GM12878 (cell line): ENCODE results near the gene GMPR2. TPM values are rescaled to one million over a fixed set of nuclear protein-coding genes. Genes with fewer than 3 reads are reported as not detected.

Source experiments
- ATAC-seq: fragments of 200-7000 bp; cut with Tn5 transposase; 3 replicates; pipeline ENCODE4 v1.9.1; 2020; ENCODE audit warnings: mild to moderate bottlenecking, moderate library complexity
- BruUV-seq: library from RNA; stranded (reverse); fragments of 400-500 nt; replicated peaks from 2 replicates; lab custom pipeline; 2021; lab: Mats Ljungman, UMichigan
- CTCF ChIA-PET: fragments of 300-600 bp; sonication (Branson Sonifier 250); formaldehyde crosslinking; extraction: SDS; loops from one replicate; lab custom pipeline; 2021; ENCODE audit warnings: inconsistent platforms; lab: Yijun Ruan, JAX
- POLR2A ChIA-PET: fragments of 350-600 bp; formaldehyde crosslinking; extraction: SDS; loops from one replicate; lab custom pipeline; 2021; ENCODE audit warnings: inconsistent platforms; lab: Charles Lee
- RAD21 ChIA-PET: fragments of 300-600 bp; sonication (Branson Sonifier 250); formaldehyde crosslinking; loops from one replicate; lab custom pipeline; 2023; ENCODE audit warnings: antibody characterized with exemption; ENCODE audit not compliant: unreplicated experiment; lab: Charles Lee
- SMC1A ChIA-PET: fragments of 300-600 bp; sonication (Branson Sonifier 250); formaldehyde crosslinking; loops from one replicate; lab custom pipeline; 2023; ENCODE audit not compliant: unreplicated experiment, uncharacterized antibody; lab: Charles Lee
- DNase-seq: peaks from one replicate; pipeline ENCODE4 v3.0.0-alpha.2; 2011; ENCODE audit warnings: low read depth, low spot score
- FAIRE-seq: peaks from 3 replicates; lab custom pipeline; 2011; peaks lifted over from hg19 to GRCh38; lab: Jason Lieb, UNC
- H2AFZ ChIP-seq: 2 replicates; pipeline ENCODE4 v1.6.0; 2011; ENCODE audit warnings: low read depth, low read length, control low read depth; ENCODE audit not compliant: control insufficient read depth
- H3K27ac ChIP-seq: 2 replicates; pipeline ENCODE4 v1.5.1; 2011; ENCODE audit warnings: control low read depth; ENCODE audit not compliant: control insufficient read depth, insufficient read depth
- H3K27me3 ChIP-seq, 2 experiments: replicated peaks in 1 of 2; 2 replicates each; pipeline versions ENCODE4 v1.6.0 to v1.6.1; 2011; ENCODE audit warnings: low read length in 1 of 2; ENCODE audit not compliant: control insufficient read depth in 2 of 2, insufficient read depth in 2 of 2
- H3K36me3 ChIP-seq, 2 experiments: 2 replicates each; pipeline ENCODE4 v1.5.1; 2011; ENCODE audit warnings: low read length in 1 of 2; ENCODE audit not compliant: control insufficient read depth in 2 of 2, insufficient read depth in 2 of 2
- H3K4me1 ChIP-seq: 2 replicates; pipeline ENCODE4 v1.6.1; 2011; ENCODE audit warnings: mild to moderate bottlenecking, low read length, moderate library complexity, mixed read lengths; ENCODE audit not compliant: control insufficient read depth, insufficient read depth
- H3K4me2 ChIP-seq: 2 replicates; pipeline ENCODE4 v1.6.0; 2011; ENCODE audit warnings: control low read depth; ENCODE audit not compliant: control insufficient read depth, insufficient read depth
- H3K4me3 ChIP-seq: fragments of 200-600 bp; sonication (generic); 2 replicates; pipeline ENCODE4 v1.5.1; 2016
- H3K79me2 ChIP-seq: 2 replicates; pipeline ENCODE4 v1.6.0; 2011; ENCODE audit warnings: low read length; ENCODE audit not compliant: control insufficient read depth, insufficient read depth
- H3K9ac ChIP-seq: 2 replicates; pipeline ENCODE4 v1.8.0; 2011; ENCODE audit warnings: low read length, control low read depth, mixed read lengths; ENCODE audit not compliant: control insufficient read depth, insufficient read depth
- H3K9me3 ChIP-seq: replicated peaks from 3 replicates; pipeline ENCODE4 v1.5.1; 2011; ENCODE audit warnings: mild to moderate bottlenecking, low read length; ENCODE audit not compliant: control insufficient read depth, insufficient read depth
- H4K20me1 ChIP-seq: 2 replicates; pipeline ENCODE4 v1.6.0; 2011; ENCODE audit not compliant: control insufficient read depth, insufficient read depth
- ASH2L ChIP-seq: fragments of 300-600, 200-600 bp; sonication (generic); IDR thresholded peaks from 2 replicates; pipeline ENCODE4 v1.6.1; 2017; ENCODE audit warnings: low read depth, mild to moderate bottlenecking, borderline replicate concordance
- ATF7 ChIP-seq: fragments of 450-650 bp; IDR thresholded peaks from 2 replicates; pipeline ENCODE4 v1.6.1; 2016; ENCODE audit warnings: low read depth, mild to moderate bottlenecking
- CEBPB ChIP-seq, 2 experiments: fragments of 150-350 bp in 1 of 2; IDR thresholded peaks; 2 replicates each; pipeline ENCODE4 v1.6.1; 2012 to 2014; ENCODE audit warnings: low read depth in 2 of 2, low read length in 2 of 2, borderline replicate concordance in 1 of 2, inconsistent platforms in 1 of 2
- ESRRA ChIP-seq: IDR thresholded peaks from 2 replicates; pipeline ENCODE4 v1.6.1; 2012; ENCODE audit warnings: mild to moderate bottlenecking, low read length, improper control_type of control experiment
- ETV6 ChIP-seq, 2 experiments: fragments of 450-650 bp in 1 of 2; IDR thresholded peaks in 1 of 2; conservative IDR thresholded peaks in 1 of 2; 2 replicates each; pipeline ENCODE4 v1.6.1; 2014; ENCODE audit warnings: antibody characterized with exemption in 1 of 2, borderline replicate concordance in 1 of 2, low read depth in 1 of 2, mild to moderate bottlenecking in 1 of 2, moderate library complexity in 1 of 2
- HDAC6 ChIP-seq: fragments of 200-600 bp; sonication (generic); IDR thresholded peaks from one replicate; pipeline ENCODE4 v1.8.0; 2017; ENCODE audit warnings: antibody characterized with exemption; ENCODE audit not compliant: unreplicated experiment
- IKZF1 ChIP-seq: fragments of 450-650 bp; conservative IDR thresholded peaks from 2 replicates; pipeline ENCODE4 v1.6.1; 2017; ENCODE audit warnings: antibody characterized with exemption, mild to moderate bottlenecking
- IKZF2 ChIP-seq, 2 experiments: fragments of 450-650 bp; IDR thresholded peaks; 2 replicates each; pipeline ENCODE4 v1.6.1; 2017; ENCODE audit warnings: mild to moderate bottlenecking in 2 of 2, moderate library complexity in 2 of 2
- MTA3 ChIP-seq: IDR thresholded peaks from 2 replicates; pipeline ENCODE4 v1.6.1; 2012; ENCODE audit warnings: low read length, inconsistent platforms, borderline replicate concordance
- NFIC ChIP-seq: IDR thresholded peaks from 2 replicates; pipeline ENCODE4 v1.6.1; 2012; ENCODE audit warnings: low read depth, mild to moderate bottlenecking, inconsistent platforms, low read length, moderate library complexity
- PAX5 ChIP-seq: IDR thresholded peaks from 2 replicates; pipeline ENCODE4 v1.6.1; 2011; ENCODE audit warnings: low read depth, low read length, borderline replicate concordance
- PML ChIP-seq: IDR thresholded peaks from 2 replicates; pipeline ENCODE4 v1.6.1; 2012; ENCODE audit warnings: low read length, inconsistent platforms
- RBBP5 ChIP-seq: fragments of 200-600 bp; sonication (generic); conservative IDR thresholded peaks from 2 replicates; pipeline ENCODE4 v1.6.1; 2016
- RELA ChIP-seq: fragments of 450-650 bp; IDR thresholded peaks from 2 replicates; pipeline ENCODE4 v1.8.0; 2014; ENCODE audit warnings: borderline replicate concordance; ENCODE audit not compliant: partially characterized antibody
- SUPT20H ChIP-seq: IDR thresholded peaks from 2 replicates; pipeline ENCODE4 v1.6.1; 2011; ENCODE audit warnings: low read depth, mild to moderate bottlenecking, low read length, moderate library complexity, borderline replicate concordance; ENCODE audit not compliant: control insufficient read depth
- TAF1 ChIP-seq: IDR thresholded peaks from 2 replicates; pipeline ENCODE4 v1.6.1; 2011; ENCODE audit warnings: mild to moderate bottlenecking, low read depth, low read length, borderline replicate concordance
- TCF3 ChIP-seq: IDR thresholded peaks from 2 replicates; pipeline ENCODE4 v1.6.1; 2012; ENCODE audit warnings: low read depth, mild to moderate bottlenecking, low read length, borderline replicate concordance; ENCODE audit not compliant: insufficient read depth
- ZNF24 ChIP-seq: fragments of 450-650 bp; IDR thresholded peaks from 2 replicates; pipeline ENCODE4 v1.6.1; 2017; ENCODE audit warnings: antibody characterized with exemption, mild to moderate bottlenecking
- WGBS: methylation state at CpG from one replicate; pipeline ENCODE4 v1.1.6; 2016; ENCODE audit warnings: low lambda C conversion rate; ENCODE audit not compliant: insufficient replicate concordance, insufficient coverage; ENCODE audit errors: missing lambda C conversion rate; 5-methylcytosine and 5-hydroxymethylcytosine counted together
- in situ Hi-C: fragments of 300-500 bp; cut with MboI; formaldehyde crosslinking; loops from 9 replicates; pipeline ENCODE4 v1.14.3; 2018; ENCODE audit warnings: mixed read lengths
- intact Hi-C: fragments of 100-400 bp; cut with micrococcal nuclease; formaldehyde crosslinking; loops from one replicate; pipeline ENCODE4 v1.14.2; 2022; ENCODE audit not compliant: unreplicated experiment
- polyA plus RNA-seq, 11 experiments: library from polyadenylated mRNA; depleted of rRNA in 4 of 11; unstranded in 6 of 11; stranded (reverse) in 5 of 11; fragments of >200 nt; fragmentation: Nextera tagmentation in 4 of 11; fragmentation: Illumina TruSeq in 1 of 11; extraction: Ambion mirVana in 4 of 11; extraction: Trizol in 1 of 11; gene quantifications; 1 replicate in 1 of 11; 2 replicates in 10 of 11; pipeline versions ENCODE4 v1.2.1 to v1.2.3, GENCODE V29; 2011 to 2016; ENCODE audit warnings: inconsistent platforms in 2 of 11, missing spikeins in 2 of 11, low read depth in 1 of 11
- total RNA-seq, 4 experiments: library from RNA; depleted of rRNA in 3 of 4; stranded (reverse); fragments of >200 nt in 3 of 4; fragmentation: Illumina TruSeq in 1 of 4; extraction: Trizol in 1 of 4; gene quantifications; 2 replicates each; pipeline versions ENCODE4 v1.2.1 to v1.2.3, GENCODE V29; 2013 to 2021
- TF ChIP-seq, protein P1 (sequence below): IDR thresholded peaks from 2 replicates; pipeline ENCODE4 v1.6.1; 2012; ENCODE audit warnings: improper control_type of control experiment, low read depth, low read length; ENCODE audit not compliant: insufficient replicate concordance
- TF ChIP-seq, protein P2 (sequence below): IDR thresholded peaks from 2 replicates; pipeline ENCODE4 v1.6.1; 2011; ENCODE audit warnings: low read depth, mild to moderate bottlenecking, low read length, moderate library complexity, borderline replicate concordance; ENCODE audit errors: extremely low read depth

Gene GMPR2
- total and polyA plus RNA-seq, 10 of the 15 experiments (the other 5 are each of a cell fraction or from before 2014, with no cell fraction given), result 55.1 to 80.3 (median 61.5) TPM

DNA sequence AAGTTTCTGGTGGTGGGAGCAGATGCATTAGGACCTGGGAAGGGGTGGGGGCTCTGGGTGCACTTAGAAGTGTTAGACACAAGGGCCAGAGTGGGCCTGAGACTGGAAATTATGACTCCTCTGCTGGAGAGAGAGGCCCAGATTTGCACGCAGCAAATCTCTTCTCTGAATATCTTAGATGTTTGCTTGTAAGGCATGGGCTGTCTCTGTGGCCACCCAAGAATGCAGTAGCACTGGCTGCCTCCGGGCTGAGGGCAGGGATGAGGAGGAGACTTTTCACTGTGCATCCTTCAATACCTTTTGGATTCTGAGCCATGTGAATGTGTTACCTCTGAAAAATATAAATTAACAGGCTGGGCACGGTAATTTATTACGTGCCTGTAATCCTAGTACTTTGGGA, 52.6 kb downstream of the GMPR2 start (continued):
- no peak for TF ChIP-seq HDAC6
- TF ChIP-seq PML, result no peak
- TF ChIP-seq ATF7, result no peak
- TF ChIP-seq RBBP5, result no peak
- no peak for TF ChIP-seq IKZF2 (IDR thresholded peaks at IDR 0.05)
- no peak for TF ChIP-seq TCF3
- TF ChIP-seq IKZF1, result no peak
- TF ChIP-seq TAF1, result no peak
- no peak for TF ChIP-seq ETV6 (conservative IDR thresholded peaks at IDR 0.05 in 1 of 2, IDR thresholded peaks at IDR 0.05 in 1 of 2; ENCODE audit: borderline replicate concordance in 1 of 2, low read depth in 1 of 2)
- TF ChIP-seq ZNF24, result no peak

DNA sequence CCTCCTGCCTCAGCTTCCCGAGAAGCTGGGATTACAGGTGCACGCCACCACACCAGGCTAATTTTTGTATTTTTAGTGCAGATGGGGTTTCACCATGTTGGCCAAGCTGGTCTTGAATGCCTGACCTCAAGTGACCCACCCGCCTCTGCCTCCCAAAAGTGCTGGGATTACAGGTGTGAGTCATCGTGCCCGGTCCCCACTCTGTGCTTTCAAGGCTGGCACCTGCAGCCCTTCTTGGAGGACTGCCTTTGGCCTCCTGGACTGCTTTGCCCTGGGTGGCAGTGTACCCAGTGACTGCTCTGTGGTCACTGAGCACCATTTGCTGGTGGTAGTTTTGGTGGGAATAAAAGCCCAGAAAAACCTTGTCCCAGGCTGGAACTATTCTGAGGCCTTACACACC, 54.3 kb downstream of the GMPR2 start:
- no TSS peak for BruUV-seq
- CTCF ChIA-PET, result no interaction called here
- FAIRE-seq, result no peak
- no peak for TF ChIP-seq ESRRA
- TF ChIP-seq, protein P1, sequence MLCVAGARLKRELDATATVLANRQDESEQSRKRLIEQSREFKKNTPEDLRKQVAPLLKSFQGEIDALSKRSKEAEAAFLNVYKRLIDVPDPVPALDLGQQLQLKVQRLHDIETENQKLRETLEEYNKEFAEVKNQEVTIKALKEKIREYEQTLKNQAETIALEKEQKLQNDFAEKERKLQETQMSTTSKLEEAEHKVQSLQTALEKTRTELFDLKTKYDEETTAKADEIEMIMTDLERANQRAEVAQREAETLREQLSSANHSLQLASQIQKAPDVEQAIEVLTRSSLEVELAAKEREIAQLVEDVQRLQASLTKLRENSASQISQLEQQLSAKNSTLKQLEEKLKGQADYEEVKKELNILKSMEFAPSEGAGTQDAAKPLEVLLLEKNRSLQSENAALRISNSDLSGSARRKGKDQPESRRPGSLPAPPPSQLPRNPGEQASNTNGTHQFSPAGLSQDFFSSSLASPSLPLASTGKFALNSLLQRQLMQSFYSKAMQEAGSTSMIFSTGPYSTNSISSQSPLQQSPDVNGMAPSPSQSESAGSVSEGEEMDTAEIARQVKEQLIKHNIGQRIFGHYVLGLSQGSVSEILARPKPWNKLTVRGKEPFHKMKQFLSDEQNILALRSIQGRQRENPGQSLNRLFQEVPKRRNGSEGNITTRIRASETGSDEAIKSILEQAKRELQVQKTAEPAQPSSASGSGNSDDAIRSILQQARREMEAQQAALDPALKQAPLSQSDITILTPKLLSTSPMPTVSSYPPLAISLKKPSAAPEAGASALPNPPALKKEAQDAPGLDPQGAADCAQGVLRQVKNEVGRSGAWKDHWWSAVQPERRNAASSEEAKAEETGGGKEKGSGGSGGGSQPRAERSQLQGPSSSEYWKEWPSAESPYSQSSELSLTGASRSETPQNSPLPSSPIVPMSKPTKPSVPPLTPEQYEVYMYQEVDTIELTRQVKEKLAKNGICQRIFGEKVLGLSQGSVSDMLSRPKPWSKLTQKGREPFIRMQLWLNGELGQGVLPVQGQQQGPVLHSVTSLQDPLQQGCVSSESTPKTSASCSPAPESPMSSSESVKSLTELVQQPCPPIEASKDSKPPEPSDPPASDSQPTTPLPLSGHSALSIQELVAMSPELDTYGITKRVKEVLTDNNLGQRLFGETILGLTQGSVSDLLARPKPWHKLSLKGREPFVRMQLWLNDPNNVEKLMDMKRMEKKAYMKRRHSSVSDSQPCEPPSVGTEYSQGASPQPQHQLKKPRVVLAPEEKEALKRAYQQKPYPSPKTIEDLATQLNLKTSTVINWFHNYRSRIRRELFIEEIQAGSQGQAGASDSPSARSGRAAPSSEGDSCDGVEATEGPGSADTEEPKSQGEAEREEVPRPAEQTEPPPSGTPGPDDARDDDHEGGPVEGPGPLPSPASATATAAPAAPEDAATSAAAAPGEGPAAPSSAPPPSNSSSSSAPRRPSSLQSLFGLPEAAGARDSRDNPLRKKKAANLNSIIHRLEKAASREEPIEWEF, result no peak
- TF ChIP-seq RELA, result no peak
- TF ChIP-seq PAX5, result no peak
- TF ChIP-seq RBBP5, result no peak
- TF ChIP-seq ASH2L, result no peak
- no peak for TF ChIP-seq NFIC
- no peak for TF ChIP-seq IKZF2 (IDR thresholded peaks at IDR 0.05)
- no peak for TF ChIP-seq MTA3
- TF ChIP-seq, protein P2, sequence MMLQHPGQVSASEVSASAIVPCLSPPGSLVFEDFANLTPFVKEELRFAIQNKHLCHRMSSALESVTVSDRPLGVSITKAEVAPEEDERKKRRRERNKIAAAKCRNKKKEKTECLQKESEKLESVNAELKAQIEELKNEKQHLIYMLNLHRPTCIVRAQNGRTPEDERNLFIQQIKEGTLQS, result no peak
- no peak for TF ChIP-seq CEBPB (IDR thresholded peaks at IDR 0.05; ENCODE audit: borderline replicate concordance in 1 of 2, low read depth in 2 of 2, low read length in 2 of 2)
- no peak for TF ChIP-seq SUPT20H
- TF ChIP-seq ZNF24, result no peak

More for the DNA sequence above, 54.3 kb downstream of the GMPR2 start:
- Histone ChIP-seq H3K9ac (no peak overlapping the region), H3K27me3 (no peaks in the 10 kb centered on the region), H2AFZ (no peak overlapping the region), H3K9me3 (no peaks in the 10 kb centered on the region), H3K4me3 (no peak overlapping the region), H3K27ac (no peak overlapping the region), H3K79me2 (no peaks in the 10 kb centered on the region), H4K20me1 (no peaks in the 10 kb centered on the region), H3K4me1 (peaks cover 11% of the 10 kb centered on the region), H3K4me2 (no peak overlapping the region), H3K36me3 (peaks cover 8 to 11% of the 10 kb centered on the region in 2 experiments)
- POLR2A ChIA-PET, result interaction anchor here (0.8 to 1.3 kb wide), 3 partner anchors 10 to 45 kb away, joined by 3 read pairs; partner anchors contain the start of gene TINF2
- WGBS, result 84% methylated on average over 5 of the region's 5 CpGs
- RAD21 ChIA-PET, result no interaction called here
- intact Hi-C loops (no loop called here), in situ Hi-C loops (no loop called here)
- SMC1A ChIA-PET, result interaction anchor here (1.2 kb wide), 1 partner anchor 10 kb away, joined by 4 read pairs; no protein-coding TSS in a partner anchor
- no peak for ATAC-seq
- no peak for DNase-seq
